A549 (cell line): Measurements from ENCODE around the gene GINS3. TPM values are rescaled to one million over a fixed set of nuclear protein-coding genes. Genes with fewer than 3 reads are reported as not detected.

Experiments
- ATAC-seq, 2 experiments: fragments of 200-7000 bp in 1 of 2; fragments of >200 bp in 1 of 2; cut with Nextera tagmentation in 1 of 2; cut with Tn5 transposase in 1 of 2; 3 replicates each; pipeline versions ENCODE4 v1.8.0 to v1.9.1; 2018 to 2020; ENCODE audit warnings: mild to moderate bottlenecking in 1 of 2, moderate library complexity in 1 of 2
- CTCF ChIA-PET: fragments of 300-600 bp; sonication (Branson Sonifier 250); formaldehyde crosslinking; extraction: SDS; loops from one replicate; lab custom pipeline; 2021; ENCODE audit warnings: antibody characterized with exemption, inconsistent platforms; lab: Yijun Ruan, JAX
- POLR2A ChIA-PET: fragments of 350-600 bp; formaldehyde crosslinking; extraction: SDS; loops from one replicate; lab custom pipeline; 2021; ENCODE audit warnings: antibody characterized with exemption, inconsistent platforms; lab: Yijun Ruan, JAX
- DNase-seq, 2 experiments: peaks; one replicate each; pipeline versions ENCODE4 v3.0.0 to v3.0.0-alpha.2; 2011 to 2016; ENCODE audit warnings: low read depth in 1 of 2, low spot score in 1 of 2
- FAIRE-seq: peaks from 2 replicates; lab custom pipeline; 2011; peaks lifted over from hg19 to GRCh38; lab: Jason Lieb, UNC
- H3K27ac ChIP-seq, 2 experiments: fragments of >200 bp; sonication (Bioruptor Twin); formaldehyde crosslinking; 3 replicates each; pipeline ENCODE4 v1.5.1; 2016 to 2017
- H3K4me1 ChIP-seq: fragments of >200 bp; sonication (Bioruptor Twin); formaldehyde crosslinking; 3 replicates; pipeline ENCODE4 v1.6.1; 2016
- H3K4me2 ChIP-seq: fragments of >200 bp; sonication (Bioruptor Twin); formaldehyde crosslinking; 3 replicates; pipeline ENCODE4 v1.6.1; 2016
- H3K4me3 ChIP-seq: fragments of >200 bp; sonication (Bioruptor Twin); formaldehyde crosslinking; 3 replicates; pipeline ENCODE4 v1.5.1; 2016
- H3K9me3 ChIP-seq: fragments of >200 bp; sonication (Bioruptor Twin); formaldehyde crosslinking; 3 replicates; pipeline ENCODE4 v1.6.1; 2016
- CHD2 ChIP-seq: fragments of 150-350 bp; IDR thresholded peaks from 2 replicates; pipeline ENCODE4 v1.6.1; 2014; ENCODE audit warnings: low read length; ENCODE audit not compliant: partially characterized antibody
- EHF ChIP-seq: fragments of 250-450 bp; sonication (Bioruptor Pico); IDR thresholded peaks from 2 replicates; pipeline ENCODE4 v1.5.0; 2020; ENCODE audit warnings: mild to moderate bottlenecking
- ESRRA ChIP-seq: fragments of 150-350 bp; IDR thresholded peaks from 2 replicates; pipeline ENCODE4 v1.6.1; 2014; ENCODE audit warnings: mild to moderate bottlenecking, low read length, borderline replicate concordance
- FOSL2 ChIP-seq, 2 experiments: fragments of 450-650 bp in 1 of 2; fragments of >200 bp in 1 of 2; sonication (Bioruptor Twin) in 1 of 2; formaldehyde crosslinking; IDR thresholded peaks; 2 replicates each; pipeline versions ENCODE4 v1.5.0 to v1.6.1; 2016 to 2020; ENCODE audit warnings: mild to moderate bottlenecking in 1 of 2, moderate library complexity in 1 of 2
- FOXS1 ChIP-seq: fragments of 250-450 bp; sonication (Bioruptor Pico); IDR thresholded peaks from 2 replicates; pipeline ENCODE4 v1.5.0; 2020; ENCODE audit warnings: mild to moderate bottlenecking, moderate library complexity
- HEYL ChIP-seq: fragments of 250-450 bp; sonication (Bioruptor Pico); IDR thresholded peaks from 2 replicates; pipeline ENCODE4 v1.8.0; 2021; ENCODE audit warnings: mild to moderate bottlenecking, moderate library complexity
- HOXB13 ChIP-seq: fragments of 250-450 bp; sonication (Bioruptor Pico); IDR thresholded peaks from 2 replicates; pipeline ENCODE4 v1.5.0; 2020; ENCODE audit warnings: low read depth, mild to moderate bottlenecking, moderate library complexity
- MAFK ChIP-seq: fragments of 450-650 bp; IDR thresholded peaks from 2 replicates; pipeline ENCODE4 v1.6.1; 2014; ENCODE audit not compliant: partially characterized antibody
- MAZ ChIP-seq: fragments of 150-350 bp; IDR thresholded peaks from 2 replicates; pipeline ENCODE4 v1.6.1; 2014; ENCODE audit warnings: antibody characterized with exemption, low read depth, low read length, borderline replicate concordance
- NFE2L2 ChIP-seq: fragments of 150-350 bp; conservative IDR thresholded peaks from 2 replicates; pipeline ENCODE4 v1.6.1; 2014; ENCODE audit warnings: low read length
- NPAS2 ChIP-seq: fragments of 250-450 bp; sonication (Bioruptor Pico); IDR thresholded peaks from 2 replicates; pipeline ENCODE4 v1.8.0; 2022; ENCODE audit warnings: mild to moderate bottlenecking, moderate library complexity, borderline replicate concordance
- RARB ChIP-seq: fragments of 250-450 bp; sonication (Bioruptor Pico); IDR thresholded peaks from 2 replicates; pipeline ENCODE4 v1.8.0; 2021; ENCODE audit warnings: mild to moderate bottlenecking, moderate library complexity
- REST ChIP-seq: fragments of 200-600 bp; sonication (generic); IDR thresholded peaks from 2 replicates; pipeline ENCODE4 v1.6.1; 2016; ENCODE audit warnings: antibody characterized with exemption, mild to moderate bottlenecking, moderate library complexity
- SMC3 ChIP-seq: fragments of >200 bp; sonication (Bioruptor Twin); formaldehyde crosslinking; IDR thresholded peaks from 3 replicates; pipeline ENCODE4 v1.6.1; 2018; ENCODE audit warnings: inconsistent platforms
- TFCP2L1 ChIP-seq: fragments of 250-450 bp; sonication (Bioruptor Pico); IDR thresholded peaks from 2 replicates; pipeline ENCODE4 v1.5.0; 2021; ENCODE audit warnings: mild to moderate bottlenecking
- ZNF302 ChIP-seq: fragments of 250-450 bp; sonication (Bioruptor Pico); IDR thresholded peaks from 2 replicates; pipeline ENCODE4 v1.9.0; 2021; ENCODE audit warnings: inconsistent platforms, mild to moderate bottlenecking, moderate library complexity
- WGBS: methylation state at CpG from one replicate; pipeline ENCODE4 v1.1.6; 2017; ENCODE audit errors: missing lambda C conversion rate; 5-methylcytosine and 5-hydroxymethylcytosine counted together
- polyA plus RNA-seq, 4 experiments: library from polyadenylated mRNA; depleted of rRNA in 3 of 4; stranded (reverse); fragments of >200 nt; fragmentation: RNase III in 1 of 4; extraction: RNeasy Plus Mini Kit Qiagen cat#74134 plus additional on column Dnase treatment in 1 of 4; gene quantifications; 2 replicates in 3 of 4; 3 replicates in 1 of 4; pipeline ENCODE4 v1.2.3, GENCODE V29; 2011 to 2017

Gene GINS3
- polyA plus RNA-seq, 2 of the 4 experiments (the other 2 are of a cell fraction): 19.7 to 21.0 TPM

- Histone ChIP-seq H3K27ac (no peak overlapping the region), H3K9me3 (peaks cover 21% of the 10 kb centered on the region), H3K4me2 (no peak overlapping the region), H3K4me1 (peaks cover 3% of the 10 kb centered on the region; the same call in 1 of the 3 replicates), H3K4me3 (no peak overlapping the region)
- ATAC-seq (no peak), DNase-seq (no peak), FAIRE-seq (peak; percentile 23)
- TF ChIP-seq FOSL2 (IDR thresholded peaks at IDR 0.05) (no peak), FOSL2 (CRISPR knock-in tag; IDR thresholded peaks at IDR 0.05) (no peak), ZNF302 (CRISPR knock-in tag) (no peak), NFE2L2 (no peak), ESRRA (no peak), CHD2 (no peak), MAZ (no peak), TFCP2L1 (no peak), SMC3 (no peak), EHF (no peak), NPAS2 (no peak), HEYL (CRISPR knock-in tag) (no peak), RARB (CRISPR knock-in tag) (no peak), HOXB13 (CRISPR knock-in tag) (no peak)
- CTCF ChIA-PET: interaction anchor here (1.0 kb wide), 1 partner anchor 10 kb away, joined by 3 read pairs; no protein-coding TSS in a partner anchor
- 56% methylated on average over 3 of the region's 3 CpGs for whole genome bisulfite sequencing
- POLR2A ChIA-PET: no interaction called here
Observed at GRCh38 chr16:58363746-58364393, 28.4 kb upstream of the GINS3 start.

- FAIRE-seq: peak; percentile 13
- POLR2A ChIA-PET: no interaction called here
- CTCF ChIA-PET: interaction anchor here (1.3 to 4.0 kb wide), 2 partner anchors 8 to 122 kb away, joined by 3 to 26 read pairs; no protein-coding TSS in a partner anchor
- peaks cover 3% of the 10 kb centered on the region; the same call in 1 of the 3 replicates for H3K4me1 ChIP-seq
- 28% methylated on average over 2 of the region's 2 CpGs for WGBS
- no peak for DNase-seq
- TF ChIP-seq REST (no peak), ZNF302 (CRISPR knock-in tag) (no peak), NPAS2 (no peak)
- H3K4me3 ChIP-seq: no peak overlapping the region
- H3K9me3 ChIP-seq: peaks cover 9% of the 10 kb centered on the region
- no peak for ATAC-seq
- no peak overlapping the region for H3K4me2 ChIP-seq
- no peak overlapping the region for H3K27ac ChIP-seq
Observed at GRCh38 chr16:58365623-58366022, 26.6 kb upstream of the GINS3 start.

GRCh38 chr16:58366247-58367031 is 25.8 kb upstream of the GINS3 start:
- CTCF ChIA-PET: interaction anchor here (1.1 to 4.0 kb wide), 3 partner anchors 17 to 121 kb away, joined by 4 to 26 read pairs (median 6); no protein-coding TSS in a partner anchor
- H3K4me1 ChIP-seq: peaks cover 3% of the 10 kb centered on the region; the same call in 1 of the 3 replicates
- no peak overlapping the region for H3K4me2 ChIP-seq
- POLR2A ChIA-PET: no interaction called here
- FAIRE-seq: no peak
- no peak overlapping the region for H3K4me3 ChIP-seq
- TF ChIP-seq FOSL2 (IDR thresholded peaks at IDR 0.05): no peak
- peak; percentile 68 for TF ChIP-seq FOSL2 (CRISPR knock-in tag; IDR thresholded peaks at IDR 0.05)
- no peak for TF ChIP-seq FOXS1 (CRISPR knock-in tag)
- TF ChIP-seq MAFK: peak; percentile 53
- TF ChIP-seq, all 56 proteins: peak for 2
- DNase-seq (peak; percentile 21 to 40), ATAC-seq (peak; percentile 68 to 88; a peak in 4 of 6 replicates)
- WGBS: 19% methylated on average over 5 of the region's 5 CpGs
- Histone ChIP-seq H3K9me3 (peaks cover under 1% of the 10 kb centered on the region; the same call in 1 of the 3 replicates), H3K27ac (no peak overlapping the region)
